Activated naive CD8-positive, alpha-beta T cell treated with anti-CD3 and anti-CD28 coated beads for 36 hours (primary cell): Measurements from ENCODE around the gene CHST10. TPM values are rescaled to one million over a fixed set of nuclear protein-coding genes. Genes with fewer than 3 reads are reported as not detected.
"Not testable (repeated sequence)": the region's sequence is repeated elsewhere in the genome, so short reads cannot be mapped to it uniquely, and the experiment has no call there.

Experiments used
- DNase-seq: peaks from one replicate; pipeline ENCODE4 v3.0.0; 2021
- H3K27ac Mint-ChIP-seq: one replicate; pipeline ENCODE4 v1.8.0; 2022; ENCODE audit warnings: mild to moderate bottlenecking, moderate library complexity, mixed read lengths
- H3K27me3 Mint-ChIP-seq: one replicate; pipeline ENCODE4 v1.8.0; 2022; ENCODE audit warnings: mild to moderate bottlenecking, mixed read lengths
- H3K36me3 Mint-ChIP-seq: one replicate; pipeline ENCODE4 v1.8.0; 2021; ENCODE audit warnings: mild to moderate bottlenecking, mixed read lengths
- H3K4me1 Mint-ChIP-seq: one replicate; pipeline ENCODE4 v1.8.0; 2021; ENCODE audit warnings: mixed read lengths
- H3K4me3 Mint-ChIP-seq: one replicate; pipeline ENCODE4 v1.8.0; 2022; ENCODE audit warnings: mild to moderate bottlenecking, moderate library complexity, mixed read lengths
- H3K9me3 Mint-ChIP-seq: one replicate; pipeline ENCODE4 v1.8.0; 2022; ENCODE audit warnings: mixed read lengths
- total RNA-seq, 2 experiments: library from RNA; stranded (reverse); gene quantifications; one replicate each; pipeline ENCODE4 v1.2.3, GENCODE V29; 2021

The CHST10 gene
- 10 to 100 TPM; 13.4 to 14.7 TPM for total RNA-seq

- Mint-ChIP-seq H3K4me3 (peak within 1 kb of the TSS; percentile 85), H3K9me3 (no peaks in the 10 kb centered on the region), H3K36me3 (peaks cover 10% of the 10 kb centered on the region), H3K4me1 (peaks cover 29% of the 10 kb centered on the region), H3K27me3 (no peaks in the 10 kb centered on the region), H3K27ac (peak within 1 kb of the TSS; percentile 61)
- DNase-seq = peak; percentile 77
These were observed at the start of gene CHST10 for GRCh38 chr2:100416935-100417710. CHST10 (minus strand) TSS chr2:100417668; CDS start chr2:100406675, 10,993 bp downstream.

- no peak overlapping the region for H3K27ac Mint-ChIP-seq
These were observed 43.5 kb upstream of the CHST10 start for GRCh38 chr2:100460904-100461530.

GRCh38 chr2:100456357-100456756, 38.9 kb upstream of the CHST10 start:
- H3K27ac Mint-ChIP-seq, DNase-seq, H3K4me1 Mint-ChIP-seq, H3K36me3 Mint-ChIP-seq, H3K4me3 Mint-ChIP-seq, H3K27me3 Mint-ChIP-seq, H3K9me3 Mint-ChIP-seq: not testable (repeated sequence)

More at GRCh38 chr2:100460904-100461530, 43.5 kb upstream of the CHST10 start:
- peaks cover 6% of the 10 kb centered on the region for H3K27me3 Mint-ChIP-seq
- H3K4me3 Mint-ChIP-seq = no peak overlapping the region
- DNase-seq = no peak
- H3K36me3 Mint-ChIP-seq = peaks cover 4% of the 10 kb centered on the region
- peaks cover 6% of the 10 kb centered on the region for H3K9me3 Mint-ChIP-seq
- no peaks in the 10 kb centered on the region for H3K4me1 Mint-ChIP-seq

GRCh38 chr2:100453853-100454252, 36.4 kb upstream of the CHST10 start:
- H3K9me3 Mint-ChIP-seq = peaks cover 5% of the 10 kb centered on the region
- peaks cover 5% of the 10 kb centered on the region for H3K27me3 Mint-ChIP-seq
- no peak overlapping the region for H3K4me3 Mint-ChIP-seq
- H3K27ac Mint-ChIP-seq = no peak overlapping the region
- peaks cover 1% of the 10 kb centered on the region for H3K36me3 Mint-ChIP-seq
- no peak for DNase-seq
- no peaks in the 10 kb centered on the region for H3K4me1 Mint-ChIP-seq

GRCh38 chr2:100451734-100452133, 34.3 kb upstream of the CHST10 start:
- H3K9me3 Mint-ChIP-seq = peaks cover 5% of the 10 kb centered on the region
- peaks cover 5% of the 10 kb centered on the region for H3K27me3 Mint-ChIP-seq
- H3K27ac Mint-ChIP-seq = no peak overlapping the region
- DNase-seq = no peak
- no peak overlapping the region for H3K4me3 Mint-ChIP-seq
- peaks cover 1% of the 10 kb centered on the region for H3K36me3 Mint-ChIP-seq
- H3K4me1 Mint-ChIP-seq = no peaks in the 10 kb centered on the region

GRCh38 chr2:100451092-100451491, 33.6 kb upstream of the CHST10 start:
- no peaks in the 10 kb centered on the region for H3K36me3 Mint-ChIP-seq
- H3K4me3 Mint-ChIP-seq = no peak overlapping the region
- H3K27ac Mint-ChIP-seq = no peak overlapping the region
- H3K4me1 Mint-ChIP-seq = no peaks in the 10 kb centered on the region
- H3K9me3 Mint-ChIP-seq = peaks cover 3% of the 10 kb centered on the region
- H3K27me3 Mint-ChIP-seq = peaks cover 5% of the 10 kb centered on the region
- DNase-seq = no peak

- Mint-ChIP-seq H3K27me3 (no peaks in the 10 kb centered on the region), H3K4me3 (no peak overlapping the region), H3K27ac (no peak overlapping the region), H3K9me3 (no peaks in the 10 kb centered on the region), H3K4me1 (no peaks in the 10 kb centered on the region), H3K36me3 (no peaks in the 10 kb centered on the region)
- DNase-seq = no peak
These were observed 29.2 kb upstream of the CHST10 start for GRCh38 chr2:100446696-100447095.

- H3K4me1 Mint-ChIP-seq = no peaks in the 10 kb centered on the region
- no peak for DNase-seq
- no peak overlapping the region for H3K27ac Mint-ChIP-seq
- no peaks in the 10 kb centered on the region for H3K36me3 Mint-ChIP-seq
- no peaks in the 10 kb centered on the region for H3K9me3 Mint-ChIP-seq
- no peak overlapping the region for H3K4me3 Mint-ChIP-seq
- H3K27me3 Mint-ChIP-seq = peaks cover 15% of the 10 kb centered on the region
These were observed 20.3 kb upstream of the CHST10 start for GRCh38 chr2:100437751-100438150.

GRCh38 chr2:100429726-100430125, 12.3 kb upstream of the CHST10 start:
- no peak overlapping the region for H3K4me3 Mint-ChIP-seq
- H3K27me3 Mint-ChIP-seq = peaks cover 9% of the 10 kb centered on the region
- DNase-seq = no peak
- peaks cover 4% of the 10 kb centered on the region for H3K4me1 Mint-ChIP-seq
- H3K27ac Mint-ChIP-seq = no peak overlapping the region
- peaks cover 3% of the 10 kb centered on the region for H3K9me3 Mint-ChIP-seq
- no peaks in the 10 kb centered on the region for H3K36me3 Mint-ChIP-seq

- no peak overlapping the region for H3K4me3 Mint-ChIP-seq
- no peak overlapping the region for H3K27ac Mint-ChIP-seq
These were observed 10.3 kb upstream of the CHST10 start for GRCh38 chr2:100427627-100428258.

GRCh38 chr2:100427111-100427510, 9.6 kb upstream of the CHST10 start:
- H3K27ac Mint-ChIP-seq = no peak overlapping the region
- peaks cover 3% of the 10 kb centered on the region for H3K9me3 Mint-ChIP-seq
- H3K36me3 Mint-ChIP-seq = no peaks in the 10 kb centered on the region
- peaks cover 4% of the 10 kb centered on the region for H3K4me1 Mint-ChIP-seq
- H3K27me3 Mint-ChIP-seq = peaks cover 4% of the 10 kb centered on the region
- no peak for DNase-seq
- H3K4me3 Mint-ChIP-seq = no peak overlapping the region

More at GRCh38 chr2:100427627-100428258, 10.3 kb upstream of the CHST10 start:
- Mint-ChIP-seq H3K9me3 (peaks cover 3% of the 10 kb centered on the region), H3K36me3 (no peaks in the 10 kb centered on the region), H3K4me1 (peaks cover 4% of the 10 kb centered on the region), H3K27me3 (peaks cover 8% of the 10 kb centered on the region)
- DNase-seq = peak; percentile 48

GRCh38 chr2:100426384-100426720, 8.9 kb upstream of the CHST10 start:
- peaks cover 3% of the 10 kb centered on the region for H3K9me3 Mint-ChIP-seq
- H3K27me3 Mint-ChIP-seq = peaks cover 4% of the 10 kb centered on the region
- no peak overlapping the region for H3K27ac Mint-ChIP-seq
- H3K4me1 Mint-ChIP-seq = peaks cover 4% of the 10 kb centered on the region
- no peaks in the 10 kb centered on the region for H3K36me3 Mint-ChIP-seq
- no peak for DNase-seq
- no peak overlapping the region for H3K4me3 Mint-ChIP-seq

- no peaks in the 10 kb centered on the region for H3K36me3 Mint-ChIP-seq
- DNase-seq = no peak
- H3K27ac Mint-ChIP-seq = no peak overlapping the region
- H3K9me3 Mint-ChIP-seq = peaks cover 3% of the 10 kb centered on the region
- peaks cover 4% of the 10 kb centered on the region for H3K27me3 Mint-ChIP-seq
- H3K4me3 Mint-ChIP-seq = no peak overlapping the region
- H3K4me1 Mint-ChIP-seq = peaks cover 4% of the 10 kb centered on the region
These were observed 8.3 kb upstream of the CHST10 start for GRCh38 chr2:100425573-100426383.

- DNase-seq = no peak
- no peak overlapping the region for H3K27ac Mint-ChIP-seq
- no peaks in the 10 kb centered on the region for H3K36me3 Mint-ChIP-seq
- no peak overlapping the region for H3K4me3 Mint-ChIP-seq
- H3K4me1 Mint-ChIP-seq = peaks cover 4% of the 10 kb centered on the region
- H3K9me3 Mint-ChIP-seq = peaks cover 3% of the 10 kb centered on the region
- peaks cover 4% of the 10 kb centered on the region for H3K27me3 Mint-ChIP-seq
These were observed 7.6 kb upstream of the CHST10 start for GRCh38 chr2:100425107-100425506.
